Osteoblast (primary cell): ENCODE data around the gene MYH10. TPM values are rescaled to one million over a fixed set of nuclear protein-coding genes. Genes with fewer than 3 reads are reported as not detected.

Source experiments
- DNase-seq: peaks from one replicate; pipeline ENCODE4 v3.0.0; 2011; ENCODE audit warnings: low spot score, mixed read lengths; ENCODE audit not compliant: insufficient read length; ENCODE audit errors: missing footprints
- H2AFZ ChIP-seq: 2 replicates; pipeline ENCODE4 v1.6.0; 2011; ENCODE audit warnings: mild to moderate bottlenecking, low read length
- H3K27ac ChIP-seq: 2 replicates; pipeline ENCODE4 v1.5.1; 2011; ENCODE audit warnings: mild to moderate bottlenecking, low read depth, low read length, moderate library complexity
- H3K27me3 ChIP-seq: 2 replicates; pipeline ENCODE4 v1.6.0; 2012; ENCODE audit warnings: mild to moderate bottlenecking, control low read depth, inconsistent platforms, low read length, moderate library complexity; ENCODE audit not compliant: insufficient read depth
- H3K36me3 ChIP-seq: 2 replicates; pipeline ENCODE4 v1.5.1; 2011; ENCODE audit warnings: mild to moderate bottlenecking, low read length, control low read depth, moderate library complexity; ENCODE audit not compliant: insufficient read depth
- H3K4me1 ChIP-seq: 2 replicates; pipeline ENCODE4 v1.5.1; 2011; ENCODE audit warnings: mild to moderate bottlenecking, low read length, control low read depth, moderate library complexity; ENCODE audit not compliant: insufficient read depth
- H3K4me2 ChIP-seq: 2 replicates; pipeline ENCODE4 v1.6.0; 2011; ENCODE audit warnings: mild to moderate bottlenecking, low read length; ENCODE audit not compliant: insufficient read depth
- H3K4me3 ChIP-seq: fragments of 200-600 bp; sonication (generic); 3 replicates; pipeline ENCODE4 v1.5.1; 2012; ENCODE audit warnings: mild to moderate bottlenecking, low read length, inconsistent platforms; ENCODE audit not compliant: insufficient read depth
- H3K79me2 ChIP-seq: 2 replicates; pipeline ENCODE4 v1.6.0; 2012; ENCODE audit warnings: mild to moderate bottlenecking, low read length, control low read depth, inconsistent platforms; ENCODE audit not compliant: insufficient read depth
- H3K9me3 ChIP-seq: 2 replicates; pipeline ENCODE4 v1.5.1; 2011; ENCODE audit warnings: low read depth, low read length, control low read depth
- H4K20me1 ChIP-seq: 2 replicates; pipeline ENCODE4 v1.6.0; 2012; ENCODE audit warnings: mild to moderate bottlenecking, low read length, control low read depth; ENCODE audit not compliant: insufficient read depth
- CTCF ChIP-seq: IDR thresholded peaks from 2 replicates; pipeline ENCODE4 v1.5.1; 2011; ENCODE audit warnings: mild to moderate bottlenecking, low read depth, low read length, moderate library complexity; ENCODE audit errors: extremely low read depth
- total RNA-seq: library from RNA; depleted of rRNA; stranded (reverse); fragments of >200 nt; gene quantifications from 2 replicates; pipeline ENCODE4 v1.2.3, GENCODE V29; 2012

The MYH10 gene
- total RNA-seq, 1 donor, result 40.9 TPM

- Histone ChIP-seq H3K4me3 (no peak overlapping the region), H3K79me2 (no peaks in the 10 kb centered on the region), H3K27me3 (no peaks in the 10 kb centered on the region), H2AFZ (no peak overlapping the region), H3K36me3 (peaks cover 9% of the 10 kb centered on the region), H3K27ac (no peak overlapping the region), H3K4me2 (no peak overlapping the region), H3K4me1 (peaks cover 4% of the 10 kb centered on the region), H4K20me1 (no peaks in the 10 kb centered on the region), H3K9me3 (no peaks in the 10 kb centered on the region)
- DNase-seq, result no peak
- no peak for TF ChIP-seq CTCF
Observed at GRCh38 chr17:8576559-8577294, 53.8 kb downstream of the MYH10 start.

GRCh38 chr17:8574687-8575086 lies 55.8 kb downstream of the MYH10 start:
- no peak overlapping the region for H3K4me3 ChIP-seq
- no peak for DNase-seq

GRCh38 chr17:8572764-8573163 lies 57.8 kb downstream of the MYH10 start:
- TF ChIP-seq CTCF, result peak; percentile 43
- H3K4me2 ChIP-seq, result no peak overlapping the region
- H2AFZ ChIP-seq, result no peak overlapping the region
- no peaks in the 10 kb centered on the region for H3K27me3 ChIP-seq
- H3K79me2 ChIP-seq, result no peaks in the 10 kb centered on the region
- H4K20me1 ChIP-seq, result no peaks in the 10 kb centered on the region
- no peaks in the 10 kb centered on the region for H3K4me1 ChIP-seq
- H3K36me3 ChIP-seq, result peaks cover 23% of the 10 kb centered on the region
- no peak for DNase-seq
- H3K27ac ChIP-seq, result no peak overlapping the region
- no peak overlapping the region for H3K4me3 ChIP-seq
- H3K9me3 ChIP-seq, result no peaks in the 10 kb centered on the region

More at GRCh38 chr17:8574687-8575086, 55.8 kb downstream of the MYH10 start:
- no peaks in the 10 kb centered on the region for H3K9me3 ChIP-seq
- no peaks in the 10 kb centered on the region for H3K27me3 ChIP-seq
- H3K36me3 ChIP-seq, result peaks cover 10% of the 10 kb centered on the region
- no peak overlapping the region for H3K27ac ChIP-seq
- no peak overlapping the region for H3K4me2 ChIP-seq
- no peaks in the 10 kb centered on the region for H3K4me1 ChIP-seq
- no peaks in the 10 kb centered on the region for H4K20me1 ChIP-seq
- peak; percentile 31 for TF ChIP-seq CTCF
- no peak overlapping the region for H2AFZ ChIP-seq
- H3K79me2 ChIP-seq, result no peaks in the 10 kb centered on the region

- Histone ChIP-seq H3K36me3 (peaks cover 20% of the 10 kb centered on the region), H3K4me3 (no peak overlapping the region), H2AFZ (no peak overlapping the region), H3K79me2 (no peaks in the 10 kb centered on the region), H3K27me3 (no peaks in the 10 kb centered on the region), H3K27ac (no peak overlapping the region), H3K9me3 (no peaks in the 10 kb centered on the region), H3K4me1 (no peaks in the 10 kb centered on the region), H4K20me1 (no peaks in the 10 kb centered on the region), H3K4me2 (no peak overlapping the region)
- no peak for DNase-seq
- no peak for TF ChIP-seq CTCF
Observed at GRCh38 chr17:8563981-8564602, 66.4 kb downstream of the MYH10 start.
